Right kidney (tissue), 1 donor: Measurements from ENCODE around the gene CDC40.
"Not testable (repeated sequence)": the region's sequence is repeated elsewhere in the genome, so short reads cannot be mapped to it uniquely, and the experiment has no call there.

Source experiments
- DNase-seq: peaks from one replicate; pipeline ENCODE4 v3.0.0-alpha.2; 2016

The CDC40 gene

GRCh38 chr6:110198561-110198960 is 18.3 kb downstream of the CDC40 start:
- DNase-seq: no peak

DNA sequence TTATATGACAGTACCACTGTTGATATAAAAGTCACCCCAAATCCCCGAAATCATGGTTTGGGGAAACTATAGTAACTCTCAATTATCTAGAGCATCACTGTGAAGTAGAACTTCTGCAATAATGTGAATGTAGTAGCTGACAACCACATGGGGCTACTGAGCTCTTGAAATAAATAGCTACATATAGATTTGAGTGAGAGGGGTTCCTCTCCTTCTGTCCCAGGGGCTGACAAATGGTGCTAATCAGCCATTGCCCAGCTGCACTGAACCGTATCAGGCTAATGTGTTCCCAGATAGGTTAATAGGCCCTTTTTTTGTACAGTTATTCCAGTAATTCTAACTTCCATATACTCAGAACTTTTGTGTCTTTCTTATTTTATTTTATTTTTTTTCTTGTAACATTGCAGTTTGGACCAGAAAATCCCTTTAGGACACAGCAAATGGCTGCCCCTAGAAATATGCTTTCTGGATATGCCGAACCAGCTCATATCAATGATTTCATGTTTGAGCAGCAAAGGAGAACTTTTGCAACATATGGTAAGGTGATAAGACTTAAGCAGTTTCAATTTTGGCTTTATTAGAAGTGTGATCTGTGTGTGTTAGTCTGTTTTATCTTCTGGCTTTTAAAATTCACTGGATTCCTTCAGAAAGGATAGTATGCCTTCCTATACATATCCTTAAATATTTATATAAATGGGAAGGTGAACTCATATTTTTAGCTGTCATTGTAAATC is 21.1 kb downstream of the CDC40 start:
- DNase-seq: no peak

GRCh38 chr6:110207652-110208051 is 27.4 kb downstream of the CDC40 start:
- DNase-seq: no peak

GRCh38 chr6:110211753-110212152 is 31.5 kb downstream of the CDC40 start:
- DNase-seq: no peak

GRCh38 chr6:110214338-110214737 is 34.1 kb downstream of the CDC40 start:
- no peak for DNase-seq

GRCh38 chr6:110216140-110216539 is 35.9 kb downstream of the CDC40 start:
- DNase-seq: no peak

DNA sequence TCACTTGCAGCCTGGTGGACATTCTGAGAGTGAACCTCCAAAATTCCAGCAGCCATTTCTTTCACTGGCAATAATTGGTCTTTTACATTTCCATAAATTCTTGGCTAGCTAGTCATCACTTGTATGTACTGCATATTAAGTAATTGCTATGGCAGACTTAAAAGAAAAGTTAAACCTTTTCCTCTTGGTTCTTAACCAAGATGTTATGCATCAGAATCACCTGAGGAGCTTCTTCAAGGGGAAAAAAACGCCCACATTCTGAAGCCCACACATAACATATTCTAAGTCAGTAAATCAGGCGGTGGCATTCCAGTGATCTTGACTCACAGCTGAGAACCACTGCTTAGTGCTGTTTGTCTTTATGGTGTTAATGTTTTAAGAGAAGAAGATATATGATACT is 37.0 kb downstream of the CDC40 start:
- DNase-seq: no peak

DNA sequence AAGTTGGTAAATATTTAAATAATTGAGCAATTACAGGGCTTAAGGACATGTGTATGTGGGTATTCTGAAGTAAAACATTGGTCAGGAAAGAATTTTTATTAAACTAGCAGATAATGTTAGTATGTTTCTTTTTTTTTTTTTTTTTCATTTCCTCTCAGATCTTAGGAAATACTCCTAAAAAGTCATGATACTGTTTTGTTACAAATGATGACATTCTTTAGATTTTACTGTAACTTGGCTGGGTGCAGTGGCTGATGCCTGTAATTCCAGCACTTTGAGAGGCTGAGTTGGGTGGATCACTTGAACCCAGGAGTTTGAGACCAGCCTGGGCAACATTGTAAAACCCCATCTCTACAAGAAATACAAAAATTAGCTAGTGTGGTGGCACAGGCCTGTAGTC is 41.5 kb downstream of the CDC40 start:
- no peak for DNase-seq

DNA sequence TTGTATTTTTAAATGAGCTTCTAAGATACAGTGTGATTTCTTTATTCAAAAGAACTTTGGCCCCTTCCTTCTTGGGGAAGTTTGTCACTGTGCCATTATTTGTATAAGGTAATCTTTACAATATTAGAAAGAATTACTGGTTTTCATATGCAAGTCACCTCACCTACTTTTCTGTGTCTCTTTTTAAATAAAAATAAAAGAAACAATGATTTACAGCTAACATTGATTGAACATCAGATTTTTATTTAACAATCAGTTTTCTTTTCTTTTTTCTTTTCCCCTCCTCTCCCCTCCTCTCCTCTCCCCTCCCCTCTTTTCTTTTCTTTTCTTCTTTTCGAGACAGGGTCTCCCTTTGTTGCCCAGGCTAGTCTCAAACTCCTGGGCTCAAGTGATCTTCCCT is 46.0 kb downstream of the CDC40 start:
- DNase-seq: no peak

- DNase-seq: no peak
These were observed 52.2 kb downstream of the CDC40 start for GRCh38 chr6:110232450-110232849.

DNA sequence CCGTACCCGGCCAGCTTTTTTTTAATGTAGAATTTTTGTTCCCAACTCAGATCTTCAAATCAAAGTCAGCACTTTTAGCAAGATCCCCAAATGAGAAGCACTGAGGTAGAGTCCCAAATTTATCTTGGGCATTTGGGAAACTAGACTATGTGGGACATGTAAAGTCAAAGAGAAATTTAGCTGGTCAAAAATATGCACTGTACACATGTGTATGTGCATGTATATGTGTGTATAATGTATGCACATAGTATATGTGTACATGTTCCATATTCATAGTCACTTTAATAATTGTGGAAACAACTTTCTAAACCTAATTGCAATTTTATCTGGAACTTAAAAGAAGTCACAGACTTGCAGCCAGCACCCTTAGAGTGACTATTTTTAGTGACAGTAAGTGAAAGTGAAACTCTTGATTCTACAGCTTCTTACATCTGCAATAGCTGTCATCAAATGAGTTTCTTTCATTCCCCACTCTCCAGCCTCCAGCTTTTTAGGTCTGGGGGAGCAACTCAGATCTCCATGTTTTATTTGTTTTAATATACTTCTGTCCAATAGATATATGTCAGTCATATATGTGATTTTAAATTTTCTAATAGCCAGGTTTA is 53.6 kb downstream of the CDC40 start:
- no peak for DNase-seq

- DNase-seq: not testable (repeated sequence)
These were observed 55.8 kb downstream of the CDC40 start for GRCh38 chr6:110236007-110236406.

DNA sequence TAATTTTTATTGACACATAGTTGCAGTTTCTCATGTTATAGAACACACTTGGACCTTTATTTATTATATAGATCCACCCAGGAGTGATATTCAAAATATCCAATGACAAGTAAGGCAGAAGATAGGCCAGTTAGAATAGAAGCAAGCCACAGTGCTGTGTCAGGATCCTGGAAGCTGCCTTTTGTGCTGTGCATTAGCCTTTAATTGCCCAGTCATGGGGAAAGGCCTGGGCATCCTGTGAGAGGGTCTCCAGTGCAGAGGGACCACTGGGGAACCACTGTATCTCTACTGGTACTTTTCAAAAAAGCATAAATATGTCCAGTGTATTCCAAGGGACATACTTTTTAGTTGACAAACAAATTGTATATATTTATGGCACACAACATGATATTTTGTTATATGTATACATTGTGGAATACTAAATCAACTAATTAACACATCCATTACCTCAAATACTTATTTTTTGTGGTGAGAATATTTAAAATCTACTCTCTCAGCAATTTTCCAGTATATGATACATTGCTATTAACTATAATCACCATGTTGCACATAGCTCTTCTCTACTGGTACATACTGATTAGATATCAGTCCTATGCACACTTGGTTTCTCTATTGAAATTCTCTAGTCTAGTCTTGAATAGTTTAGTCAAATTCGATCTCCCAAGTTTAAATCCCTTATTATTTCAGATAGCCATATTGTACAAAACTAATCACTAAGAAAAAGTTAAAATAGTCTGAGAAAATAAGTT is 59.5 kb downstream of the CDC40 start:
- no peak for DNase-seq

- DNase-seq: not testable (repeated sequence)
These were observed 64.4 kb downstream of the CDC40 start for GRCh38 chr6:110244621-110245020.

GRCh38 chr6:110246378-110246777 is 66.2 kb downstream of the CDC40 start:
- DNase-seq: no peak

DNA sequence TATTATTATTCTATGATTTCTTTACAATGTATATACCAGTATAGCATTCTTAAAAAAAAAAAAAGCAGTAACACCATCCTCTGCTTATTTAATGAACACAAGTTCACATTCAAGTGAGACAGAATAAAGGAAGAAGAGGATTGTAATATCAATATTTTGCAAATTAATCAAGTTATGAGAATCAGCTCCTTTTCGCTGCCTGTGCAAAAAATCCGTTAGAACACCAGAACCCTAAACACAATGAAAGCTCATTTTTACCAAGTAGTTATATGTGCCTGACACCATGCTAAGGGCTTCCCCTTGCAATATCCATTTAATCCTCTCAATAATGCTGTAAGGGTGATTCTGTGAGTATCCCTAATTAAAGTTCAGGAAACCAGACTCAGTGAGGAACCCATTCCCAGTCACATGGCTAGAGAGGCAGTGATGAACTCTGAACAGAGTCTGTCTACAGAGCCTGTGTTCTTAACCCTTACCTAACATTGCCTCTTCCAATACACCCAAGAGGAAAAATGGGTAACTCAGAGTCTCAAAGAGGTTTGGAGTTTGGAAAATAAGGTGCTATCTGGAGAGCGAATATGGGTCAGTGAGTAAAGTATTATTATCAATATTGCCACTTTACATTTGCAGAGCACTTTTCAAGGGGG is 66.8 kb downstream of the CDC40 start:
- no peak for DNase-seq

DNA sequence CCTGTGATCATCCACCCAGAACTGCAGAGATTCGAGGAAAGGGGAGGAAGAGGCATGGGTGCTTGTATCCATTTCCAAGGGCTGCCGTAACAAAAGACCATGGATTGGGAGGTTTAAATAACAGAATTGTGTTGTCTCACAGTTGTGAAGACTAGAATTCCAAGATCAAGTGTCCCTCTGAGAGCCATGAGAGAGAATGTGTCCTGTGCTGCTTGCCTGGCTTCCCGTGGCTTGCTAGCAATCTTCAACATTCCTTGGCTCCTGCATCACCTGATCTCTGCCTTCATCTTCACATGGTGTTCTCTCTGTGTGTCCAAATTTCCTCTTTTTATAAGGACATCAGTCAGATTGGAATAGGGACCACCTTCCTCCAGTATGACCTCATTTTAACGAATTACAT is 69.8 kb downstream of the CDC40 start:
- DNase-seq: no peak

DNA sequence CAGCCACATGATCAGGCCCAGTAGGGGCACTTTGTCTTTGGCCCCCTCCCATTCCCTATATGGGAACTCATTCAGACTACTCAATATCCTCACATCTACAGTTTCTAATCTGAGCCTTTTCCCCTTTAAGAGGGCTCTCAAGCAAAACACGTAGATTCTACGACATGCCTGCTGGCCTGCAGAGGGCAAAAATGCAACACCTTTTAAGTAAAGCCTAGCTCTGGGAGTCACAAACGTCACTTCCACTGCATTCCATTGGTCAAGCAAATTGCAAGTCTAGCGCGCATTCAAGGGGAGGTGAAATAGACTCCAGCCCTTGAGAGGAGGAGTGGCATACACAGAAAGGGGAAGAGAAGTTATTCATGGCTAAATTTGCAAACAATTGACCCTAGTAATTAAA is 70.6 kb downstream of the CDC40 start:
- no peak for DNase-seq

- peak; percentile 15 for DNase-seq
These were observed 75.1 kb downstream of the CDC40 start for GRCh38 chr6:110255211-110255750.

GRCh38 chr6:110256366-110256765 is 76.1 kb downstream of the CDC40 start:
- DNase-seq: no peak

DNA sequence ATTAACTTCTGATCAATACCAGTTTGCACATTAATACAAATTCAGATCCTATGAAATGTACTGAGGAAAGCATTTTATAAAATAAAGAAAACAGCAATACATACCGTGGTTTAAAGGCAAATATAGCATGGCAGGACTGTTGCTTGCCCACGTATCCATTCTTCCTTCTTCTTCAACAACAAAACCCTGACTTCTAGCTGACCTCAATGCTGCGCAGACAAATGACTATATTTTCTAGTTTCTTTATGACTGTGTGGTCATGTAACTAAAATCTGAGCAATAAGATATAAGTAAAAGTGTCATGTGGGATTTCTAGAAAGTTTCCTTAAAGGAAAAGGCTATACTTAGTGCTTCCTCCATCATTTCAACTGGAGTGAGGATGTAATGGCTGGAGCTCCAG is 85.0 kb downstream of the CDC40 start:
- no peak for DNase-seq

- DNase-seq: no peak
These were observed 86.8 kb downstream of the CDC40 start for GRCh38 chr6:110266996-110267395.

DNA sequence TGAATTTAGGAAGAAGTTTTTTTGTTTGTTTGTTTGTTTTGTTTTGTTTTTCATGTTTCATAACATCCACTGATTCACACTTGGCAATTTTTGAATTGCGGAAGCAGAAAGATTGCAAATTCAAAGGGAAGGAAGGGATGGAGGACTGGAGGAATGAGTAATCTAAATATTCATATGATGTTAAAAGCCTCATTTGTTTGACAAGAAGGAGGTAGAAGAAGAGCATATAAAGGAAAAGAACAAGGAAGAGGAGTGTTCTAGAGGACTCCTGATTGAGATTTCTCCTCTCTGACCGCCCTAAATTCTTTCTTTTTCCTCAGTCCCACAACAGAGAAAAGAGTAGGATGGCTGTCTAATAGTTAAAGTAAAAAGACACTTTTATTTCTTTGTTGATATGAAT is 89.4 kb downstream of the CDC40 start:
- no peak for DNase-seq
